Spleen (tissue), 7 donors: ENCODE measurements around the gene FN1.

Experiments
- POLR2A ChIP-seq, 3 donors: fragments of 450-650 bp; IDR thresholded peaks; one replicate each; pipeline ENCODE4 v1.5.1; 2017; ENCODE audit warnings: antibody characterized with exemption in 3 of 3, mild to moderate bottlenecking in 1 of 3
- TF ChIP-seq, protein P1 (sequence below), 11 experiments: fragments of 200-600 bp in 7 of 11; fragments of 450-650 bp in 4 of 11; sonication (generic) in 4 of 11; IDR thresholded peaks in 8 of 11; conservative IDR thresholded peaks in 3 of 11; 1 replicate in 7 of 11; 2 replicates in 4 of 11; pipeline versions ENCODE4 v1.4.0 to v1.8.0; 2016 to 2021; ENCODE audit warnings: antibody characterized with exemption in 11 of 11, inconsistent platforms in 4 of 11, mild to moderate bottlenecking in 1 of 11
- donor health status: DM: no; HTN: no; CAD: no; lungs with moderate emphysema.
- donor health status: DM: no; HTN: no; CAD: no.
- donor health status: DM: no; HTN: no; CAD: no.

GRCh38 chr2:215361876-215362561 is 73.8 kb downstream of the FN1 start:
- TF ChIP-seq, protein P1, sequence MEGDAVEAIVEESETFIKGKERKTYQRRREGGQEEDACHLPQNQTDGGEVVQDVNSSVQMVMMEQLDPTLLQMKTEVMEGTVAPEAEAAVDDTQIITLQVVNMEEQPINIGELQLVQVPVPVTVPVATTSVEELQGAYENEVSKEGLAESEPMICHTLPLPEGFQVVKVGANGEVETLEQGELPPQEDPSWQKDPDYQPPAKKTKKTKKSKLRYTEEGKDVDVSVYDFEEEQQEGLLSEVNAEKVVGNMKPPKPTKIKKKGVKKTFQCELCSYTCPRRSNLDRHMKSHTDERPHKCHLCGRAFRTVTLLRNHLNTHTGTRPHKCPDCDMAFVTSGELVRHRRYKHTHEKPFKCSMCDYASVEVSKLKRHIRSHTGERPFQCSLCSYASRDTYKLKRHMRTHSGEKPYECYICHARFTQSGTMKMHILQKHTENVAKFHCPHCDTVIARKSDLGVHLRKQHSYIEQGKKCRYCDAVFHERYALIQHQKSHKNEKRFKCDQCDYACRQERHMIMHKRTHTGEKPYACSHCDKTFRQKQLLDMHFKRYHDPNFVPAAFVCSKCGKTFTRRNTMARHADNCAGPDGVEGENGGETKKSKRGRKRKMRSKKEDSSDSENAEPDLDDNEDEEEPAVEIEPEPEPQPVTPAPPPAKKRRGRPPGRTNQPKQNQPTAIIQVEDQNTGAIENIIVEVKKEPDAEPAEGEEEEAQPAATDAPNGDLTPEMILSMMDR (IDR thresholded peaks at IDR 0.05 in 8 of 11, conservative IDR thresholded peaks at IDR 0.05 in 3 of 11) = no peak
- TF ChIP-seq POLR2A (IDR thresholded peaks at IDR 0.05) = no peak
